ENCODE results near the gene SETMAR.

SETMAR gene

GRCh38 chr3:4343258-4343657 is 40.1 kb downstream of the SETMAR start:
- TF ChIP-seq CTCF (conservative IDR thresholded peaks at IDR 0.05; ENCODE audit: low read depth, low read length): no peak
- H3K4me3 ChIP-seq (ENCODE audit: low read depth, low read length): no peak overlapping the region
- peak; percentile 31 for DNase-seq (ENCODE audit: low read depth)

GRCh38 chr3:4350789-4351163 is 47.6 kb downstream of the SETMAR start:
- peak; percentile 83 for DNase-seq (ENCODE audit: low read depth)
- H3K4me3 ChIP-seq (ENCODE audit: low read depth, low read length): no peak overlapping the region
- peak; percentile 74 for TF ChIP-seq CTCF (conservative IDR thresholded peaks at IDR 0.05; ENCODE audit: low read depth, low read length)

GRCh38 chr3:4351164-4351855 is 48.1 kb downstream of the SETMAR start:
- H3K4me3 ChIP-seq (ENCODE audit: low read depth, low read length): no peak overlapping the region
- DNase-seq (ENCODE audit: low read depth): no peak
- no peak for TF ChIP-seq CTCF (conservative IDR thresholded peaks at IDR 0.05; ENCODE audit: low read depth, low read length)

GRCh38 chr3:4351872-4352271 is 48.7 kb downstream of the SETMAR start:
- TF ChIP-seq CTCF (conservative IDR thresholded peaks at IDR 0.05; ENCODE audit: low read depth, low read length): no peak
- no peak for DNase-seq (ENCODE audit: low read depth)
- no peak overlapping the region for H3K4me3 ChIP-seq (ENCODE audit: low read depth, low read length)

GRCh38 chr3:4355401-4356219 is 52.4 kb downstream of the SETMAR start:
- TF ChIP-seq CTCF (conservative IDR thresholded peaks at IDR 0.05; ENCODE audit: low read depth, low read length): no peak
- DNase-seq (ENCODE audit: low read depth): no peak
- no peak overlapping the region for H3K4me3 ChIP-seq (ENCODE audit: low read depth, low read length)

GRCh38 chr3:4356220-4356540 is 53.0 kb downstream of the SETMAR start:
- DNase-seq (ENCODE audit: low read depth): no peak
- TF ChIP-seq CTCF (conservative IDR thresholded peaks at IDR 0.05; ENCODE audit: low read depth, low read length): no peak
- no peak overlapping the region for H3K4me3 ChIP-seq (ENCODE audit: low read depth, low read length)
